ENCODE data around the gene KLK10. TPM values are rescaled to one million over a fixed set of nuclear protein-coding genes. Genes with fewer than 3 reads are reported as not detected.
A peak's percentile ranks its signal among the peaks of the same experiment; 100 is the strongest.

The KLK10 gene
- polyA plus RNA-seq, 1 experiment: not detected

- TF ChIP-seq CTCF (IDR thresholded peaks at IDR 0.05; ENCODE audit: low read depth, low read length): no peak
- Histone ChIP-seq H3K27ac (ENCODE audit: low read depth, low read length) (no peak overlapping the region), H3K9me3 (ENCODE audit: control insufficient read depth, insufficient read depth, low read length) (no peaks in the 10 kb centered on the region; the same call in 1 of the 2 replicates), H3K27me3 (ENCODE audit: control insufficient read depth, insufficient read depth, low read length) (peaks cover 5% of the 10 kb centered on the region), H3K4me3 (ENCODE audit: low read depth, low read length) (no peak overlapping the region)
- DNase-seq (ENCODE audit: low read depth, low spot score): no peak
- POLR2A ChIA-PET: no interaction called here
- CTCF ChIA-PET: no interaction called here
These were observed 5.4 kb upstream of the KLK10 start for GRCh38 chr19:51024924-51025323.

- H3K27me3 ChIP-seq (ENCODE audit: control insufficient read depth, insufficient read depth, low read length): peaks cover 11% of the 10 kb centered on the region
- H3K4me3 ChIP-seq (ENCODE audit: low read depth, low read length): no peak overlapping the region
- no peak for DNase-seq (ENCODE audit: low read depth, low spot score)
- no peak overlapping the region for H3K27ac ChIP-seq (ENCODE audit: low read depth, low read length)
- no peak for TF ChIP-seq CTCF (IDR thresholded peaks at IDR 0.05; ENCODE audit: low read depth, low read length)
- CTCF ChIA-PET: no interaction called here
- POLR2A ChIA-PET: no interaction called here
- no peaks in the 10 kb centered on the region; the same call in 1 of the 2 replicates for H3K9me3 ChIP-seq (ENCODE audit: control insufficient read depth, insufficient read depth, low read length)
These were observed 4.4 kb upstream of the KLK10 start for GRCh38 chr19:51023946-51024345.

- TF ChIP-seq CTCF (IDR thresholded peaks at IDR 0.05; ENCODE audit: low read depth, low read length): no peak
- peaks cover 17% of the 10 kb centered on the region for H3K27me3 ChIP-seq (ENCODE audit: control insufficient read depth, insufficient read depth, low read length)
- no peak overlapping the region for H3K27ac ChIP-seq (ENCODE audit: low read depth, low read length)
- DNase-seq (ENCODE audit: low read depth, low spot score): no peak
- CTCF ChIA-PET: interaction anchor here (0.7 to 1.7 kb wide), 3 partner anchors 72 to 154 kb away, joined by 3 to 4 read pairs (median 4); no protein-coding TSS in a partner anchor
- POLR2A ChIA-PET: no interaction called here
- H3K4me3 ChIP-seq (ENCODE audit: low read depth, low read length): no peak overlapping the region
- no peaks in the 10 kb centered on the region; the same call in 1 of the 2 replicates for H3K9me3 ChIP-seq (ENCODE audit: control insufficient read depth, insufficient read depth, low read length)
These were observed 3.0 kb upstream of the KLK10 start for GRCh38 chr19:51022526-51022925.

DNA sequence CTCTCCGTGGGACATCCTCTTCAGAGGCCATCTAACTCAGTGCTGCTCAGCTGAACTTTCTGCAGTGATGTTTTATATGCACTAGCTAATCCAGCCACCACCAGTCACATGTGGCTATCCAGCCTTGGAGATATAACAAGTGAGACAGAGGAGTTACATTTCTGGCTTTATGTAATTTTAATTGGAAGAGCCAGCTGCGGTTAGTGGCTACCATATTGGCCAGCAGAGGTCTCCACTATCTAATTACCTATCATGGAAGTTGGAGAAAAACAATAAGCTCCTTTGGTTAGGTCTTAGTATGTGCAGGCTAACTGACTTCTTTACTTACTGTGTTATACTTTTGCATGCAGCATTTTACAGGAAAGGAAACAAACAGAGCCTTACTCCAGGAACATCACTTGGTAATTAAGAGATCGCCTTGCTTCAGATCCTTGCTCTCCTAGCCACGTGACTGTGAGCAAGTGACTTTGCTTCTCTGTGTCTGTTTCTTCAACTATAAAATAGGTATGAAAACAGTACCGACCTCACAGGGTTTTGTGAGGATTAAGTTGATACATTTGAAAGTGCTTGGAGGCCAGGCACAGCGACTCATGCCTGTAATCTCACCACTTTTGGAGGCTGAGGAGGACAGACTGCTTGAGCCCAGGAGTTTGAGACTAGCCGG, 1.6 kb upstream of the KLK10 start:
- ChIA-PET CTCF (interaction anchor here (0.5 to 2.4 kb wide), 30 partner anchors 10 to 636 kb away, joined by 3 to 34 read pairs (median 4); no protein-coding TSS in a partner anchor), POLR2A (interaction anchor here (0.7 kb wide), 1 partner anchor 788 kb away, joined by 6 read pairs; no protein-coding TSS in a partner anchor)
- Histone ChIP-seq H3K27ac (ENCODE audit: low read depth, low read length) (no peak overlapping the region), H3K27me3 (ENCODE audit: control insufficient read depth, insufficient read depth, low read length) (peaks cover 26% of the 10 kb centered on the region), H3K4me3 (ENCODE audit: low read depth, low read length) (no peak overlapping the region), H3K9me3 (ENCODE audit: control insufficient read depth, insufficient read depth, low read length) (no peaks in the 10 kb centered on the region; the same call in 1 of the 2 replicates)
- peak; percentile 7 for DNase-seq (ENCODE audit: low read depth, low spot score)
- peak; percentile 73 for TF ChIP-seq CTCF (IDR thresholded peaks at IDR 0.05; ENCODE audit: low read depth, low read length)

DNA sequence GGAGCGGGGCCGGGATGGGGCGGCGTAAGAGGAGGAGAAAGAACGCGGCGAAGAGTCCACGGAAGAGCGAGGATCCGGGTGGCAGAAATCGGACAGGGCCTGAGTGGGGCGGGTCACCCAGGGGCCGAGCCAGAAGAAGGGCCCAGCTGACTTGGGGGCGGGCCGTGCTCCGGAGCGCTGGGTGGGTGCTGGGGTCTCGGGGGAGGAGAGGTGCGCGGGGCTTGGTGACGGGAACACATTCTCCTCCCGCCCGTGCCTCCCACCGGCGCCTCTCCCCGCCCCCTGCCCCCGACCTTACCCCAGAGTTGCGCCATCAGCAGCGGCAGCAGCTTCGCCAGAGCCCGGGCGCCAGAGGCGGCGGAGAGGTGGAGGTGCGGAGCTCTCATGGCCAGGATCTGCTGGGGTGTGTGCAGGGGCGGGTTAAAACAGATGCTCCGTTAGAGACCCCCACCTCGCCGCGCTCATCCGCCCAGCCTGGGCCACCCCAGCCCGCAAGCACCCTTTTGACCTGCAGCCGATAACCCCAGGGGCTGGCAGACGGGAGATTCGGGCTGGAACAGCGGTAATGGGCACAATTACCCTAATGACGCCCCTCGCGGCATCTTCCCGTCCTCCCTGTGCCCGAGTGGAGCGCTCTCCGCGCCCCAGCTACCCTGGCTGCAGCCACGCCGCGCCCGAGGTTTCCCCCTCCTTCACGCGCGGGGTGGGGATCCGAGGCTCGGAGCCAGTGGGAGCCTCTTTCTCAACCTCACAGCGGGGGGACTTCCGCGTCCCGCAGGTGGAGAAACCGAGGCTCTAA, 565 bp downstream of the KLK10 start:
- H3K27me3 ChIP-seq (ENCODE audit: control insufficient read depth, insufficient read depth, low read length): peaks cover 26% of the 10 kb centered on the region
- ChIA-PET POLR2A (no interaction called here), CTCF (interaction anchor here (0.6 to 1.4 kb wide), 2 partner anchors 79 to 241 kb away, joined by 3 to 9 read pairs; no protein-coding TSS in a partner anchor)
- DNase-seq (ENCODE audit: low read depth, low spot score): no peak
- H3K4me3 ChIP-seq (ENCODE audit: low read depth, low read length): no peak overlapping the region
- no peak for TF ChIP-seq CTCF (IDR thresholded peaks at IDR 0.05; ENCODE audit: low read depth, low read length)
- peaks cover 4% of the 10 kb centered on the region; the same call in 1 of the 2 replicates for H3K9me3 ChIP-seq (ENCODE audit: control insufficient read depth, insufficient read depth, low read length)
- H3K27ac ChIP-seq (ENCODE audit: low read depth, low read length): no peak overlapping the region
